HCT116 (cell line): ENCODE measurements around the gene C1orf167. TPM values are rescaled to one million over a fixed set of nuclear protein-coding genes. Genes with fewer than 3 reads are reported as not detected.

ENCODE experiments used
- ATAC-seq: fragments of 200-7000 bp; cut with Tn5 transposase; 2 replicates; pipeline ENCODE4 v1.9.1; 2020; ENCODE audit warnings: mild to moderate bottlenecking, moderate library complexity
- BruUV-seq: library from RNA; stranded (reverse); fragments of 400-500 nt; replicated peaks from 2 replicates; lab custom pipeline; 2021; lab: Mats Ljungman, UMichigan
- CTCF ChIA-PET: fragments of 300-600 bp; sonication (Branson Sonifier 250); formaldehyde crosslinking; loops from one replicate; lab custom pipeline; 2021; ENCODE audit warnings: antibody characterized with exemption; lab: Charles Lee
- POLR2A ChIA-PET: fragments of 300-600, 350-600 bp; sonication (Branson Sonifier 250); formaldehyde crosslinking; loops from one replicate; lab custom pipeline; 2021; ENCODE audit warnings: antibody characterized with exemption; lab: Charles Lee
- RAD21 ChIA-PET, 2 experiments: fragments of 300-600 bp; sonication (Branson Sonifier 250); formaldehyde crosslinking; loops; one replicate each; lab custom pipeline; 2023; ENCODE audit warnings: low total read pairs in 2 of 2; ENCODE audit not compliant: uncharacterized antibody in 2 of 2, unreplicated experiment in 2 of 2, low non-redundant PET in 1 of 2; lab: Charles Lee
- DNase-seq: peaks from one replicate; pipeline ENCODE4 v3.0.0-alpha.2; 2010; ENCODE audit warnings: low read depth, low spot score
- H2AFZ ChIP-seq: fragments of 200-600 bp; shearing (Covaris generic), sonication (generic); 2 replicates; pipeline ENCODE4 v1.6.1; 2017; ENCODE audit warnings: low read depth, mixed run types, mixed read lengths, antibody characterized with exemption, low read length; ENCODE audit not compliant: poor library complexity, severe bottlenecking
- H3K27ac ChIP-seq: 2 replicates; pipeline ENCODE4 v1.5.1; 2012; ENCODE audit warnings: low read depth, low read length
- H3K27me3 ChIP-seq: fragments of 200-600 bp; sonication (generic); 2 replicates; pipeline ENCODE4 v1.6.1; 2016; ENCODE audit warnings: mixed run types, low read length, mixed read lengths; ENCODE audit not compliant: insufficient read depth
- H3K36me3 ChIP-seq, 2 experiments: fragments of 200-500 bp in 1 of 2; fragments of 200-600 bp in 1 of 2; sonication (Bioruptor generic) in 1 of 2; sonication (generic) in 1 of 2; 2 replicates each; pipeline versions ENCODE4 v1.5.1 to v1.6.1; 2014 to 2016; ENCODE audit warnings: low read length in 2 of 2, inconsistent platforms in 1 of 2, mixed read lengths in 1 of 2, mixed run types in 1 of 2; ENCODE audit not compliant: insufficient read depth in 2 of 2, control insufficient read depth in 1 of 2
- H3K4me1 ChIP-seq, 2 experiments: fragments of 200-600 bp in 1 of 2; sonication (generic) in 1 of 2; 2 replicates each; pipeline versions ENCODE4 v1.5.1 to v1.6.1; 2012 to 2017; ENCODE audit warnings: low read length in 2 of 2, inconsistent platforms in 1 of 2, mild to moderate bottlenecking in 1 of 2, mixed read lengths in 1 of 2, mixed run types in 1 of 2, moderate library complexity in 1 of 2; ENCODE audit not compliant: insufficient read depth in 2 of 2, control insufficient read depth in 1 of 2
- H3K4me2 ChIP-seq: fragments of 200-600 bp; sonication (generic); 2 replicates; pipeline ENCODE4 v1.6.1; 2017; ENCODE audit warnings: mixed run types, low read length, mixed read lengths
- H3K4me3 ChIP-seq, 2 experiments: fragments of 200-600 bp in 1 of 2; sonication (generic) in 1 of 2; replicated peaks in 1 of 2; 2 replicates each; pipeline ENCODE4 v1.5.1; 2011 to 2016; ENCODE audit warnings: low read length in 2 of 2, control low read depth in 1 of 2, low read depth in 1 of 2, mild to moderate bottlenecking in 1 of 2, mixed read lengths in 1 of 2, mixed run types in 1 of 2
- H3K79me2 ChIP-seq: fragments of 200-600 bp; sonication (generic); 2 replicates; pipeline ENCODE4 v1.6.1; 2017; ENCODE audit warnings: mild to moderate bottlenecking, mixed run types, low read length, moderate library complexity, mixed read lengths; ENCODE audit not compliant: insufficient read depth
- H3K9ac ChIP-seq: fragments of 200-600 bp; sonication (generic); 2 replicates; pipeline ENCODE4 v1.6.1; 2016; ENCODE audit warnings: low read length, mixed read lengths
- H3K9me2 ChIP-seq: fragments of 200-600 bp; sonication (generic), shearing (Covaris generic); 2 replicates; pipeline ENCODE4 v1.6.1; 2017; ENCODE audit warnings: mixed run types, mild to moderate bottlenecking, moderate library complexity; ENCODE audit not compliant: insufficient read depth
- H3K9me3 ChIP-seq, 2 experiments: fragments of 200-500 bp in 1 of 2; fragments of 200-600 bp in 1 of 2; sonication (Bioruptor generic) in 1 of 2; sonication (generic) in 1 of 2; 2 replicates each; pipeline ENCODE4 v1.6.1; 2014 to 2017; ENCODE audit warnings: low read length in 2 of 2, mixed read lengths in 2 of 2, inconsistent platforms in 1 of 2, low read depth in 1 of 2, mild to moderate bottlenecking in 1 of 2, mixed run types in 1 of 2, moderate library complexity in 1 of 2; ENCODE audit not compliant: control insufficient read depth in 1 of 2, insufficient read depth in 1 of 2
- H4K20me1 ChIP-seq: fragments of 200-600 bp; sonication (generic), shearing (Covaris generic); 2 replicates; pipeline ENCODE4 v1.6.1; 2017; ENCODE audit warnings: mixed run types, mild to moderate bottlenecking, moderate library complexity; ENCODE audit not compliant: insufficient read depth
- ATF3 ChIP-seq: IDR thresholded peaks from 2 replicates; pipeline ENCODE4 v1.6.1; 2012
- CBX3 ChIP-seq: IDR thresholded peaks from 2 replicates; pipeline ENCODE4 v1.6.1; 2012; ENCODE audit warnings: low read depth
- CEBPB ChIP-seq: IDR thresholded peaks from 2 replicates; pipeline ENCODE4 v1.6.1; 2012; ENCODE audit warnings: low read depth
- CTCF ChIP-seq, 3 experiments: fragments of 200-600 bp in 1 of 3; sonication (generic) in 1 of 3; IDR thresholded peaks in 2 of 3; conservative IDR thresholded peaks in 1 of 3; 2 replicates each; pipeline ENCODE4 v1.5.1; 2012 to 2017; ENCODE audit warnings: low read depth in 2 of 3, low read length in 2 of 3, antibody characterized with exemption in 1 of 3, borderline replicate concordance in 1 of 3, control low read depth in 1 of 3, mild to moderate bottlenecking in 1 of 3, mixed read lengths in 1 of 3, mixed run types in 1 of 3, moderate library complexity in 1 of 3; ENCODE audit not compliant: insufficient read depth in 1 of 3
- EGR1 ChIP-seq: IDR thresholded peaks from 2 replicates; pipeline ENCODE4 v1.6.1; 2012; ENCODE audit warnings: low read depth
- EZH2 ChIP-seq: fragments of 200-600 bp; sonication (generic); IDR thresholded peaks from 2 replicates; pipeline ENCODE4 v1.6.1; 2017; ENCODE audit warnings: antibody characterized with exemption, mixed run types
- EZH2phosphoT487 ChIP-seq: fragments of 200-600 bp; IDR thresholded peaks from 2 replicates; pipeline ENCODE4 v1.6.1; 2018; ENCODE audit warnings: antibody characterized with exemption, borderline replicate concordance
- FOSL1 ChIP-seq: IDR thresholded peaks from 2 replicates; pipeline ENCODE4 v1.6.1; 2012; ENCODE audit warnings: low read depth
- JUND ChIP-seq: IDR thresholded peaks from 2 replicates; pipeline ENCODE4 v1.6.1; 2012
- POLR2A ChIP-seq: IDR thresholded peaks from 2 replicates; pipeline ENCODE4 v1.7.0; 2011; ENCODE audit warnings: borderline replicate concordance; ENCODE audit not compliant: insufficient read depth, insufficient read length; ENCODE audit errors: extremely low read depth
- SP1 ChIP-seq: IDR thresholded peaks from 2 replicates; pipeline ENCODE4 v1.6.1; 2012; ENCODE audit warnings: low read depth
- SRF ChIP-seq: IDR thresholded peaks from 2 replicates; pipeline ENCODE4 v1.6.1; 2012; ENCODE audit warnings: low read depth
- YY1 ChIP-seq: IDR thresholded peaks from 2 replicates; pipeline ENCODE4 v1.6.1; 2011; ENCODE audit warnings: low read length, low read depth, moderate library complexity, mild to moderate bottlenecking; ENCODE audit not compliant: insufficient replicate concordance; ENCODE audit errors: extremely low read depth
- ZBTB33 ChIP-seq: IDR thresholded peaks from 2 replicates; pipeline ENCODE4 v1.6.1; 2011; ENCODE audit warnings: mild to moderate bottlenecking, low read length, moderate library complexity; ENCODE audit not compliant: insufficient replicate concordance; ENCODE audit errors: extremely low read depth
- ZFX ChIP-seq: fragments of 450-650 bp; IDR thresholded peaks from 2 replicates; pipeline ENCODE4 v1.6.1; 2017
- ZNF274 ChIP-seq: fragments of 200-500 bp; sonication (Bioruptor generic); IDR thresholded peaks from 2 replicates; pipeline ENCODE4 v1.6.1; 2014; ENCODE audit warnings: mild to moderate bottlenecking, low read depth, low read length, inconsistent platforms
- intact Hi-C: fragments of 100-400 bp; cut with micrococcal nuclease; formaldehyde crosslinking; loops from 2 replicates; pipeline ENCODE4 v1.10.0; 2022
- total RNA-seq: library from RNA; stranded (reverse); gene quantifications from one replicate; pipeline ENCODE4 v1.2.1, GENCODE V29; 2021; ENCODE audit not compliant: unreplicated experiment
- TF ChIP-seq, protein P1 (sequence below): IDR thresholded peaks from 2 replicates; pipeline ENCODE4 v1.6.1; 2012
- TF ChIP-seq, protein P2 (sequence below): IDR thresholded peaks from 2 replicates; pipeline ENCODE4 v1.6.1; 2012; ENCODE audit warnings: low read depth

C1orf167 gene
- total RNA-seq, 1 experiment from 2014 or later: 0.12 TPM

- ChIA-PET RAD21 (no interaction called here), CTCF (no interaction called here), POLR2A (no interaction called here)
- no TSS peak for BruUV-seq
- Histone ChIP-seq H3K27ac (no peak overlapping the region), H4K20me1 (no peaks in the 10 kb centered on the region), H3K9ac (no peak overlapping the region), H3K27me3 (no peaks in the 10 kb centered on the region), H3K4me1 (peaks cover 0 to 8% of the 10 kb centered on the region in 2 experiments; a peak in 1 of 4 replicates), H3K4me3 (no peak overlapping the region), H3K9me3 (no peaks in the 10 kb centered on the region; a peak in 1 of 4 replicates), H2AFZ (no peak overlapping the region), H3K9me2 (no peaks in the 10 kb centered on the region), H3K79me2 (no peaks in the 10 kb centered on the region), H3K4me2 (no peak overlapping the region), H3K36me3 (no peaks in the 10 kb centered on the region)
- DNase-seq (no peak), ATAC-seq (no peak)
- intact Hi-C loops: no loop called here
- no peak for TF ChIP-seq ATF3
- no peak for TF ChIP-seq POLR2A
- TF ChIP-seq, protein P1, sequence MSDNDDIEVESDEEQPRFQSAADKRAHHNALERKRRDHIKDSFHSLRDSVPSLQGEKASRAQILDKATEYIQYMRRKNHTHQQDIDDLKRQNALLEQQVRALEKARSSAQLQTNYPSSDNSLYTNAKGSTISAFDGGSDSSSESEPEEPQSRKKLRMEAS: no peak
- no peak for TF ChIP-seq FOSL1
- no peak for TF ChIP-seq ZBTB33
- TF ChIP-seq CTCF (IDR thresholded peaks at IDR 0.05 in 2 of 3, conservative IDR thresholded peaks at IDR 0.05 in 1 of 3; ENCODE audit: borderline replicate concordance in 1 of 3, insufficient read depth in 1 of 3, low read depth in 2 of 3, low read length in 2 of 3): no peak
- TF ChIP-seq CEBPB: no peak
- TF ChIP-seq, protein P2, sequence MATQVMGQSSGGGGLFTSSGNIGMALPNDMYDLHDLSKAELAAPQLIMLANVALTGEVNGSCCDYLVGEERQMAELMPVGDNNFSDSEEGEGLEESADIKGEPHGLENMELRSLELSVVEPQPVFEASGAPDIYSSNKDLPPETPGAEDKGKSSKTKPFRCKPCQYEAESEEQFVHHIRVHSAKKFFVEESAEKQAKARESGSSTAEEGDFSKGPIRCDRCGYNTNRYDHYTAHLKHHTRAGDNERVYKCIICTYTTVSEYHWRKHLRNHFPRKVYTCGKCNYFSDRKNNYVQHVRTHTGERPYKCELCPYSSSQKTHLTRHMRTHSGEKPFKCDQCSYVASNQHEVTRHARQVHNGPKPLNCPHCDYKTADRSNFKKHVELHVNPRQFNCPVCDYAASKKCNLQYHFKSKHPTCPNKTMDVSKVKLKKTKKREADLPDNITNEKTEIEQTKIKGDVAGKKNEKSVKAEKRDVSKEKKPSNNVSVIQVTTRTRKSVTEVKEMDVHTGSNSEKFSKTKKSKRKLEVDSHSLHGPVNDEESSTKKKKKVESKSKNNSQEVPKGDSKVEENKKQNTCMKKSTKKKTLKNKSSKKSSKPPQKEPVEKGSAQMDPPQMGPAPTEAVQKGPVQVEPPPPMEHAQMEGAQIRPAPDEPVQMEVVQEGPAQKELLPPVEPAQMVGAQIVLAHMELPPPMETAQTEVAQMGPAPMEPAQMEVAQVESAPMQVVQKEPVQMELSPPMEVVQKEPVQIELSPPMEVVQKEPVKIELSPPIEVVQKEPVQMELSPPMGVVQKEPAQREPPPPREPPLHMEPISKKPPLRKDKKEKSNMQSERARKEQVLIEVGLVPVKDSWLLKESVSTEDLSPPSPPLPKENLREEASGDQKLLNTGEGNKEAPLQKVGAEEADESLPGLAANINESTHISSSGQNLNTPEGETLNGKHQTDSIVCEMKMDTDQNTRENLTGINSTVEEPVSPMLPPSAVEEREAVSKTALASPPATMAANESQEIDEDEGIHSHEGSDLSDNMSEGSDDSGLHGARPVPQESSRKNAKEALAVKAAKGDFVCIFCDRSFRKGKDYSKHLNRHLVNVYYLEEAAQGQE: no peak
- TF ChIP-seq JUND: no peak
- no peak for TF ChIP-seq EGR1
- TF ChIP-seq SRF: no peak
- TF ChIP-seq SP1: no peak
- TF ChIP-seq ZNF274: no peak
- no peak for TF ChIP-seq EZH2
- TF ChIP-seq YY1: no peak
- TF ChIP-seq CBX3: no peak
- no peak for TF ChIP-seq ZFX
- no peak for TF ChIP-seq EZH2phosphoT487
Measured at GRCh38 chr1:11761285-11761684, 708 bp upstream of the C1orf167 start.
